Measurements from ENCODE around the gene SCD5. TPM values are rescaled to one million over a fixed set of nuclear protein-coding genes. Genes with fewer than 3 reads are reported as not detected.

Gene SCD5
- total and polyA plus RNA-seq, 4 donors, result 2.6 to 11.5 (median 5.2) TPM

- no peak overlapping the region for H3K27ac ChIP-seq (ENCODE audit: low read depth in 1 of 2, low read length in 2 of 2)
- no peaks in the 10 kb centered on the region for H3K9me3 ChIP-seq (ENCODE audit: control insufficient read depth, low read length)
- H3K4me3 ChIP-seq (ENCODE audit: low read length in 2 of 2), result no peak overlapping the region
- H3K4me1 ChIP-seq (ENCODE audit: control insufficient read depth in 1 of 2, insufficient read depth in 2 of 2, low read length in 2 of 2), result no peaks in the 10 kb centered on the region
- no peaks in the 10 kb centered on the region for H3K36me3 ChIP-seq (ENCODE audit: control insufficient read depth in 1 of 2, insufficient read depth in 2 of 2, low read length in 1 of 2)
- H3K27me3 ChIP-seq (ENCODE audit: control insufficient read depth in 1 of 2, insufficient read depth in 2 of 2, low read length in 1 of 2), result no peaks in the 10 kb centered on the region
- no peak for ATAC-seq (ENCODE audit: low FRiP score)
- 82 to 83% methylated on average over 7 of the region's 7 CpGs for WGBS, 2 donors
- intact Hi-C loops (cut with DNase I), result no loop called here
- no peak for DNase-seq
Observed at GRCh38 chr4:82733636-82734035, 65.0 kb downstream of the SCD5 start.

- Histone ChIP-seq H3K27ac (ENCODE audit: low read depth in 1 of 2, low read length in 2 of 2) (no peak overlapping the region), H3K4me1 (ENCODE audit: control insufficient read depth in 1 of 2, insufficient read depth in 2 of 2, low read length in 2 of 2) (no peaks in the 10 kb centered on the region), H3K4me3 (ENCODE audit: low read length in 2 of 2) (no peak overlapping the region), H3K9me3 (ENCODE audit: control insufficient read depth, low read length) (no peaks in the 10 kb centered on the region), H3K27me3 (ENCODE audit: control insufficient read depth in 1 of 2, insufficient read depth in 2 of 2, low read length in 1 of 2) (no peaks in the 10 kb centered on the region), H3K36me3 (ENCODE audit: control insufficient read depth in 1 of 2, insufficient read depth in 2 of 2, low read length in 1 of 2) (no peaks in the 10 kb centered on the region)
- ATAC-seq (ENCODE audit: low FRiP score), result no peak
- 93 to 100% methylated on average over 1 of the region's 1 CpG for WGBS, 2 donors
- intact Hi-C loops (cut with DNase I), result no loop called here
- no peak for DNase-seq
Observed at GRCh38 chr4:82728301-82728700, 70.3 kb downstream of the SCD5 start.

- Histone ChIP-seq H3K27ac (ENCODE audit: low read depth in 1 of 2, low read length in 2 of 2) (no peak overlapping the region), H3K4me1 (ENCODE audit: control insufficient read depth in 1 of 2, insufficient read depth in 2 of 2, low read length in 2 of 2) (no peaks in the 10 kb centered on the region), H3K36me3 (ENCODE audit: control insufficient read depth in 1 of 2, insufficient read depth in 2 of 2, low read length in 1 of 2) (no peaks in the 10 kb centered on the region), H3K4me3 (ENCODE audit: low read length in 2 of 2) (no peak overlapping the region), H3K27me3 (ENCODE audit: control insufficient read depth in 1 of 2, insufficient read depth in 2 of 2, low read length in 1 of 2) (no peaks in the 10 kb centered on the region), H3K9me3 (ENCODE audit: control insufficient read depth, low read length) (no peaks in the 10 kb centered on the region)
- intact Hi-C loops (cut with DNase I), result no loop called here
- DNase-seq (no peak), ATAC-seq (ENCODE audit: low FRiP score) (no peak)
- 58 to 72% methylated on average over 5 of the region's 5 CpGs for WGBS, 2 donors
Observed at GRCh38 chr4:82726596-82726995, 72.0 kb downstream of the SCD5 start.

DNA sequence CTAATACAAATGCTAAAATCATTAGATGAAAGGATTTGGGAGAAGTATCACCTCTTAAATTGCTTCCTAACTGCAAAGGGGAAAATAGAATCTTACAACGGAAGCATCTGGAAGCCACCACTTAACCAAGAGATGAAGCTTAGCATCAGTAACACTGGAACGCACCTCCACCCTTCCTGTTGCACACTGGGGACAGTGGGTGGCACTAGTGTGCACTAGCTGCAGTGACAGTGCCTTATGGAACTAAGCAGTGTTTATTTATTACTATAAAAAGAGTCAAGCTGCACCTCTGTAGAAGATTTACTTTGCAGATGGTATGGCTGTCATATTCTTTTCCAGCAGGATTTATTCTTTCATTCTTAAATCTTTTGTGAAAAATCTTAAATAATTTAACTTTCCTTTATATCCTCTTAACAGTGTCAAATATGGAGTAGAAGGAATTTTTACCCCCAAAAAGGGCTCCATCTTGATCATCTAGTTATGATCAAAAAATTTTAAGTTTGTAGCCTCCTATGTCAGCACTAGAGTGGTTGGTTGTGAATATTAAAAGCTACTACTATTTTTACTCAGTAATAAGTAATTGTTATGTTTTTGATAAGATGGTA lies 76.7 kb downstream of the SCD5 start:
- H3K27ac ChIP-seq (ENCODE audit: low read depth in 1 of 2, low read length in 2 of 2), result no peak overlapping the region
- no peaks in the 10 kb centered on the region for H3K4me1 ChIP-seq (ENCODE audit: control insufficient read depth in 1 of 2, insufficient read depth in 2 of 2, low read length in 2 of 2)
- no peaks in the 10 kb centered on the region for H3K9me3 ChIP-seq (ENCODE audit: control insufficient read depth, low read length)
- no peak overlapping the region for H3K4me3 ChIP-seq (ENCODE audit: low read length in 2 of 2)
- no peaks in the 10 kb centered on the region for H3K36me3 ChIP-seq (ENCODE audit: control insufficient read depth in 1 of 2, insufficient read depth in 2 of 2, low read length in 1 of 2)
- no peak for DNase-seq
- no peak for ATAC-seq (ENCODE audit: low FRiP score)
- WGBS, 2 donors, result 33 to 44% methylated on average over 2 of the region's 2 CpGs
- intact Hi-C loops (cut with DNase I), result loop anchor here in 1 of 2 donors (2.0 kb wide), 1 partner anchor 77 kb away; the partner anchor contains the start of gene SCD5
- H3K27me3 ChIP-seq (ENCODE audit: control insufficient read depth in 1 of 2, insufficient read depth in 2 of 2, low read length in 1 of 2), result no peaks in the 10 kb centered on the region

GRCh38 chr4:82718162-82718940 lies 80.2 kb downstream of the SCD5 start:
- DNase-seq, result no peak
- peak; percentile 81 for ATAC-seq (ENCODE audit: low FRiP score)
- H3K36me3 ChIP-seq (ENCODE audit: control insufficient read depth in 1 of 2, insufficient read depth in 2 of 2, low read length in 1 of 2), result no peaks in the 10 kb centered on the region
- intact Hi-C loops (cut with DNase I), result no loop called here
- H3K4me1 ChIP-seq (ENCODE audit: control insufficient read depth in 1 of 2, insufficient read depth in 2 of 2, low read length in 2 of 2), result peaks cover 0 to 3% of the 10 kb centered on the region in 2 donors
- no peak overlapping the region for H3K27ac ChIP-seq (ENCODE audit: low read depth in 1 of 2, low read length in 2 of 2)
- no peaks in the 10 kb centered on the region for H3K27me3 ChIP-seq (ENCODE audit: control insufficient read depth in 1 of 2, insufficient read depth in 2 of 2, low read length in 1 of 2)
- no peaks in the 10 kb centered on the region for H3K9me3 ChIP-seq (ENCODE audit: control insufficient read depth, low read length)
- WGBS, 2 donors, result 32 to 41% methylated on average over 7 of the region's 7 CpGs
- H3K4me3 ChIP-seq (ENCODE audit: low read length in 2 of 2), result no peak overlapping the region

DNA sequence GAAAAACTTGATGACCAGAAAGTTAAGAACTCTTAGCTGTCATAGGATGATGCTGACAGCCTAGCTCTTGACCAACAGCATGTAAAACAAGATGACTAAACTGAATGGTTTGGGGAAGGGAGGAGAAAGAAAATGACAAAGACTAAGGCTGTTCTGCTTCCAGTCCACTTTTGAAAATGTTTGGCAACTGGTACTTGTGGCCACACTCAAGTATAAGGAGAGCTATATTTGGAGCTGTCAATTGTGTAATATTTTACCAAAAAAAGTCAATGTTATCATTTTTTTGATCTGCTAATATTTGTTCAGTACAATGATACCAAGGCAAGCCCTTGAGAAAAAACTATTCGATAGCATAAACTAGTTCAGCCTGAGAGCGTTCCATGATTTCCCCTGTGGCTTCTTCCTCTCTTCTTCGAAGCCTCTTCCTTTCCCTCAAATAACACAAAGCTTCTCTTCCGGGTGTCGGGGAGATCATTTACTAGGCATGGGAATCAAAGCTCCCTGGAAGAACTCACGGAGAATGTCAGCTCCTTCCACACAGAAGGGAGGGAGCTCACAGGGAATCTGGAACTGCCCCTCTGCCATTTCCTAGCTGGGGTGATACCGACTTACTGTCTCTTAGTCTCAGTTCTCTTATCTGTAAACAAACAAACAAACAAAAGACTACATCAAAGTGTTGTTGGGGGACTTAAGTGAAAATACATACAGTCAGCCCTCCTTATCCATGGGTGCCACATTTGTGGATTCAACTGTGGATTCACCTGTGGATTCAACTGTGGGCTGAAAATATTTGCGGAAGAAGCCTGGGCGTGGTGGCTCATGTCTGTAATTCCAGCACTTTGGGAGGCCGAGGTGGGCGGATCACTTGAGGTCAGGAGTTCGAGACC lies 82.6 kb downstream of the SCD5 start:
- intact Hi-C loops (cut with DNase I), result no loop called here
- DNase-seq (no peak), ATAC-seq (ENCODE audit: low FRiP score) (peak; percentile 27)
- 68 to 70% methylated on average over 12 of the region's 12 CpGs for WGBS, 2 donors
- H3K27ac ChIP-seq (ENCODE audit: low read depth in 1 of 2, low read length in 2 of 2), result no peak overlapping the region
- no peaks in the 10 kb centered on the region for H3K36me3 ChIP-seq (ENCODE audit: control insufficient read depth in 1 of 2, insufficient read depth in 2 of 2, low read length in 1 of 2)
- no peaks in the 10 kb centered on the region for H3K9me3 ChIP-seq (ENCODE audit: control insufficient read depth, low read length)
- H3K27me3 ChIP-seq (ENCODE audit: control insufficient read depth in 1 of 2, insufficient read depth in 2 of 2, low read length in 1 of 2), result no peaks in the 10 kb centered on the region
- no peak overlapping the region for H3K4me3 ChIP-seq (ENCODE audit: low read length in 2 of 2)
- H3K4me1 ChIP-seq (ENCODE audit: control insufficient read depth in 1 of 2, insufficient read depth in 2 of 2, low read length in 2 of 2), result peaks cover 0 to 3% of the 10 kb centered on the region in 2 donors

GRCh38 chr4:82713856-82714255 lies 84.7 kb downstream of the SCD5 start:
- Histone ChIP-seq H3K36me3 (ENCODE audit: control insufficient read depth in 1 of 2, insufficient read depth in 2 of 2, low read length in 1 of 2) (no peaks in the 10 kb centered on the region), H3K4me1 (ENCODE audit: control insufficient read depth in 1 of 2, insufficient read depth in 2 of 2, low read length in 2 of 2) (peaks cover 0 to 3% of the 10 kb centered on the region in 2 donors), H3K4me3 (ENCODE audit: low read length in 2 of 2) (no peak overlapping the region), H3K27ac (ENCODE audit: low read depth in 1 of 2, low read length in 2 of 2) (no peak overlapping the region), H3K27me3 (ENCODE audit: control insufficient read depth in 1 of 2, insufficient read depth in 2 of 2, low read length in 1 of 2) (no peaks in the 10 kb centered on the region), H3K9me3 (ENCODE audit: control insufficient read depth, low read length) (no peaks in the 10 kb centered on the region)
- WGBS, 2 donors, result 98% methylated on average over 3 of the region's 3 CpGs
- intact Hi-C loops (cut with DNase I), result no loop called here
- DNase-seq (no peak), ATAC-seq (ENCODE audit: low FRiP score) (no peak)

- no peaks in the 10 kb centered on the region for H3K9me3 ChIP-seq (ENCODE audit: control insufficient read depth, low read length)
- H3K36me3 ChIP-seq (ENCODE audit: control insufficient read depth in 1 of 2, insufficient read depth in 2 of 2, low read length in 1 of 2), result no peaks in the 10 kb centered on the region
- no peak for ATAC-seq (ENCODE audit: low FRiP score)
- H3K4me3 ChIP-seq (ENCODE audit: low read length in 2 of 2), result no peak overlapping the region
- intact Hi-C loops (cut with DNase I), result no loop called here
- WGBS, 2 donors, result 94% methylated on average over 5 of the region's 5 CpGs
- no peak overlapping the region for H3K27ac ChIP-seq (ENCODE audit: low read depth in 1 of 2, low read length in 2 of 2)
- peaks cover 0 to 3% of the 10 kb centered on the region in 2 donors for H3K4me1 ChIP-seq (ENCODE audit: control insufficient read depth in 1 of 2, insufficient read depth in 2 of 2, low read length in 2 of 2)
- no peaks in the 10 kb centered on the region for H3K27me3 ChIP-seq (ENCODE audit: control insufficient read depth in 1 of 2, insufficient read depth in 2 of 2, low read length in 1 of 2)
- DNase-seq, result no peak
Observed at GRCh38 chr4:82712561-82712960, 86.0 kb downstream of the SCD5 start.

Data from aorta (tissue), 5 donors.